ENCODE data around the gene NETO2. TPM values are rescaled to one million over a fixed set of nuclear protein-coding genes. Genes with fewer than 3 reads are reported as not detected.
"Not testable (repeated sequence)": the region's sequence is repeated elsewhere in the genome, so short reads cannot be mapped to it uniquely, and the experiment has no call there.

NETO2 gene
- polyA plus RNA-seq, 1 donor, result 2.6 TPM

DNA sequence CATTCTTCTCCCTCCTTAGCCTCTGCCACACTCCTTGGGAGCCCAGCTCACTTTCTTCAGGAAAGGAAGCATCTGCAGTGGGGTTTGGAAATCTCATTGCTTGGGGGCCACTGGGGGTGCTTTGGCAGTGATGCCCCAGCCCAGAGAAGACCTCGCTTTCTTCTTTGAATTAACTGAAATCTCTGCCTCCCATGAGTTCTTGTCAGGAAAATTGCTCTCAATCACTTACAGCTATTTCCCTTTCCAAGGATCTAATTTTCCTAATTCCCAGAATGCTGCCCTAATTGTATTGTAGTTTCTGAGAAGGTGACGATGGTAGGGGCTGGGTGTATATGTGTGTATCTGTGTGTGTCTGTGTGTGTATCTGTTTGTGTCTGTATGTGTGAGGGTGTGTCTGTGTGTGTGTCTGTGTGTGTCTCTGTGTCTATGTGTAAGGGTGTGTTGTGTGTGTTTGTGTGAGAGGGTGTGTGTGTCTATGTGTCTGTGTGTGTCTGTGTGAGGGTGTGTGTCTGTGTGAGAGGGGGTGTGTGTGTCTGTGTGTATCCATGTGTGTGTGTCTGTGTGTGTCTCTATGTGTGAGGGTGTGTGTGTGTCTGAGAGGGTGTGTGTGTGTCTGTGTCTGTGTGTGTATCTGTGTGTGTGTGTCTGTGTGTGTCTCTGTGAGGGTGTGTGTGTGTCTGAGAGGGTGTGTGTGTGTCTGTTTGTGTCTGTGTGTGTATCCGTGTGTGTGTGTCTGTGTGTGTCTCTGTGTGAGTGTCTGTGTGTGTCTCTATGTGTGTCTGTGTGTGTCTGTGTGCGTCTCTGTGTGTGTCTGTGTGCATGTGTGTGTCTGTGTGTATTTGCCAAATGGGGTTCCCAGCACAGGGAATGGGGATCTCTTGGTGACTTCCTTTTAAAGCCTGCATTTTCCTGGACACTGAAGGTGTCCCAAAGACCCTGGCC lies 86.8 kb downstream of the NETO2 start:
- Histone ChIP-seq H3K9me3 (ENCODE audit: control insufficient read depth, low read depth, low read length) (no peaks in the 10 kb centered on the region), H3K4me1 (ENCODE audit: control insufficient read depth, insufficient read depth, low read length) (no peaks in the 10 kb centered on the region), H3K27me3 (ENCODE audit: control insufficient read depth, insufficient read depth, low read length) (no peaks in the 10 kb centered on the region), H3K27ac (ENCODE audit: low read length) (no peak overlapping the region), H3K4me3 (ENCODE audit: low read length) (no peak overlapping the region), H3K36me3 (ENCODE audit: control insufficient read depth, insufficient read depth, low read length) (no peaks in the 10 kb centered on the region)
- no peak for DNase-seq
- no CpG with 5 or more reads among the region's 4 CpGs for WGBS (ENCODE audit: insufficient coverage, low lambda C conversion rate)

DNA sequence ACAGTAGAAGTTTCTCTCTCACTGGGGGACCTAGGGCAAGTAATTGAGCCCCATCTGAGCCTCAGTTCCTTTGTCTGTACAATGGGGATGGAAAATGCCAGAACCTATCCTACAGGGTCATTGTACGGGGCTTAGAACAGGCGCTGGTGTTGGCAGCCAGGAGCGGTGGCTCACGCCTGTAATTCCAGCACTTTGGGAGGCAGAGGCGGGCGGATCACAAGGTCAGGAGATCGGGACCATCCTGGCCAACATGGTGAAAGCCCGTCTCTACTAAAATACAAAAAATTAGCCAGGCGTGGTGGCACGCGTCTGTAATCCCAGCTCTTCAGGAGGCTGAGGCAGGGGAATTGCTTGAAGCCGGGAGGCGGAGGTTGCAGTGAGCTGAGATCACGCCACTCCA lies 87.7 kb downstream of the NETO2 start:
- H3K27me3 ChIP-seq (ENCODE audit: control insufficient read depth, insufficient read depth, low read length); H3K36me3 ChIP-seq (ENCODE audit: control insufficient read depth, insufficient read depth, low read length); H3K4me1 ChIP-seq (ENCODE audit: control insufficient read depth, insufficient read depth, low read length); H3K4me3 ChIP-seq (ENCODE audit: low read length); DNase-seq; H3K9me3 ChIP-seq (ENCODE audit: control insufficient read depth, low read depth, low read length); H3K27ac ChIP-seq (ENCODE audit: low read length): not testable (repeated sequence)
- no CpG with 5 or more reads among the region's 14 CpGs for WGBS (ENCODE audit: insufficient coverage, low lambda C conversion rate)

DNA sequence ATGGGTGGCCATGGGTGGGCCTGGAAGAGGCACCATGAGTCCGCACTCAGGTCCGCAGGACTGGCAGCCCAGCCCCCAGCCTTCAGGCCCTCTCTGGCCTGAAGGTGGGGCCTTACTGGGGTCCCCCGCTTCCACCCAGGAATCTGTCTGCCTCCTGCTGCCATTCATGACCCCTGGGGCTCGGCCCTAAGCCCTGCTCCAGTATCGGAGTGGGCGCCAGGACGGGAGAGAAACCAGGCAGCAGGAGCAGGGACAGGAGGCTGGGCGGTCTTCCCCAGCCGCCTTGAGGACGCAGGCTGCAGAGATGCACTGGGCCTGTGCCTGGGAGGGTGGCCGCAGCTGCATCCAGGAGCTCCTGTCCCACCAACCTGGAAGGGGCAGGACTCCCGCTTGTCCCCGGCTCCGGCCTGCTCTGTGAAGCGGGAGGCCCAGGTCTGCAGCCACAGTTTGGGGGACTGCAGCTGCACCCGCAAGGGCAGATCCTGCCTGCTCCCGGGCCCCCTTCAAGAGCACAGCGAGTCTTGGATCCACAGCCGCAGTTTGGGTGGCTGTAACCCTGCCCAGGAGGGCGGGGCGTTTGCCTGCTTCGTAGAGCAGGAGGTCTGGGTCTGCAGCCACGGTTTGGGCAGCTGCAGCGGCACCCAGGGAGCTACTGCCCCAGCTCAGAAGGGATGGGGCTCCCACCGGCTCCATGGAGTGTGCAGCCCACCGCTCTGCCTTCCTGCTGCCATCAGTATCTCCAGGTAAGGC lies 88.4 kb downstream of the NETO2 start:
- H3K9me3 ChIP-seq (ENCODE audit: control insufficient read depth, low read depth, low read length), result no peaks in the 10 kb centered on the region
- no CpG with 5 or more reads among the region's 26 CpGs for WGBS (ENCODE audit: insufficient coverage, low lambda C conversion rate)
- no peak overlapping the region for H3K27ac ChIP-seq (ENCODE audit: low read length)

DNA sequence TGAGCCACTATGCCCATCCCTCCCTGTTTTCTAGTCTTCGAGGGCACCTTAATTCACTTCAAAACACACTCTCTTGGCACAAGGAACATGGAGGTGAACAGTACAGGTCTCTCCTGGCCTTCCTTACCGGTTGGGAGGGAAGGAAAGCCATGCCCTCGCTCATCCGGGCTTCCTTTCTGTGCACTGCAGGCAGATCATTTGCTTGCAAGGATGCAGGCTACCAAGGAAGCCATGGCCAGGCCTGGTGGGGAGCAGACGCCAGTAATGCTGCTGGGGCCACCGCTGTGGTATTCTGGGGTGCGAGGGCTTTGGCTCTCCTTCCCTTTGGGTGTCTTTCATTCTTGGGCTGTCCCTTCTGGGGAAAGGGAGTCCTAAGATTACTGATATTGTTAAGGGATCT lies 89.4 kb downstream of the NETO2 start:
- Histone ChIP-seq H3K36me3 (ENCODE audit: control insufficient read depth, insufficient read depth, low read length) (no peaks in the 10 kb centered on the region), H3K4me1 (ENCODE audit: control insufficient read depth, insufficient read depth, low read length) (no peaks in the 10 kb centered on the region), H3K27me3 (ENCODE audit: control insufficient read depth, insufficient read depth, low read length) (no peaks in the 10 kb centered on the region), H3K4me3 (ENCODE audit: low read length) (no peak overlapping the region), H3K9me3 (ENCODE audit: control insufficient read depth, low read depth, low read length) (no peaks in the 10 kb centered on the region), H3K27ac (ENCODE audit: low read length) (no peak overlapping the region)
- WGBS (ENCODE audit: insufficient coverage, low lambda C conversion rate), result no CpG with 5 or more reads among the region's 7 CpGs
- DNase-seq, result no peak

More for the DNA sequence above, 88.4 kb downstream of the NETO2 start:
- no peaks in the 10 kb centered on the region for H3K4me1 ChIP-seq (ENCODE audit: control insufficient read depth, insufficient read depth, low read length)
- no peaks in the 10 kb centered on the region for H3K27me3 ChIP-seq (ENCODE audit: control insufficient read depth, insufficient read depth, low read length)
- no peak overlapping the region for H3K4me3 ChIP-seq (ENCODE audit: low read length)
- DNase-seq, result no peak
- no peaks in the 10 kb centered on the region for H3K36me3 ChIP-seq (ENCODE audit: control insufficient read depth, insufficient read depth, low read length)

DNA sequence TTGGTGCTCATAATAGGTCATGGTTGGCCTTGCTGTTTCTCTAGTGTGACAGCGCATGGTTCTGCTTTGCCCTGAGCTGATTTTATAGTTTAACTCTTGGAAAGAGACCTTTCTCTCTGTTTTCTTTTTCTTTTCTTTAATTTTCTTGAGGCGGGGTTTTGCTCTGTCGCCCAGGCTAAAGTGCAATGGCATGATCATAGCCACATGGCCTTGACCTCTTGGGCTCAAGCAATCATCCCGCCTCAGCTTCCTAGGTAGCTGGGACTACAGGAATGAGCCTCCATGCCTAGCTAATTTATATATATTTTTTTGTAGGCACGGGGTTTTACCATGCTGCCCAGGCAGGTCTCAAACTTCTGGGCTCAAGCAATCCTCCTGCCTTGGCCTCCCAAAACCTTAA lies 89.8 kb downstream of the NETO2 start:
- Histone ChIP-seq H3K9me3 (ENCODE audit: control insufficient read depth, low read depth, low read length) (no peaks in the 10 kb centered on the region), H3K4me3 (ENCODE audit: low read length) (no peak overlapping the region), H3K27me3 (ENCODE audit: control insufficient read depth, insufficient read depth, low read length) (no peaks in the 10 kb centered on the region), H3K36me3 (ENCODE audit: control insufficient read depth, insufficient read depth, low read length) (no peaks in the 10 kb centered on the region), H3K27ac (ENCODE audit: low read length) (no peak overlapping the region), H3K4me1 (ENCODE audit: control insufficient read depth, insufficient read depth, low read length) (no peaks in the 10 kb centered on the region)
- no peak for DNase-seq
- WGBS (ENCODE audit: insufficient coverage, low lambda C conversion rate), result no CpG with 5 or more reads among the region's 5 CpGs

DNA sequence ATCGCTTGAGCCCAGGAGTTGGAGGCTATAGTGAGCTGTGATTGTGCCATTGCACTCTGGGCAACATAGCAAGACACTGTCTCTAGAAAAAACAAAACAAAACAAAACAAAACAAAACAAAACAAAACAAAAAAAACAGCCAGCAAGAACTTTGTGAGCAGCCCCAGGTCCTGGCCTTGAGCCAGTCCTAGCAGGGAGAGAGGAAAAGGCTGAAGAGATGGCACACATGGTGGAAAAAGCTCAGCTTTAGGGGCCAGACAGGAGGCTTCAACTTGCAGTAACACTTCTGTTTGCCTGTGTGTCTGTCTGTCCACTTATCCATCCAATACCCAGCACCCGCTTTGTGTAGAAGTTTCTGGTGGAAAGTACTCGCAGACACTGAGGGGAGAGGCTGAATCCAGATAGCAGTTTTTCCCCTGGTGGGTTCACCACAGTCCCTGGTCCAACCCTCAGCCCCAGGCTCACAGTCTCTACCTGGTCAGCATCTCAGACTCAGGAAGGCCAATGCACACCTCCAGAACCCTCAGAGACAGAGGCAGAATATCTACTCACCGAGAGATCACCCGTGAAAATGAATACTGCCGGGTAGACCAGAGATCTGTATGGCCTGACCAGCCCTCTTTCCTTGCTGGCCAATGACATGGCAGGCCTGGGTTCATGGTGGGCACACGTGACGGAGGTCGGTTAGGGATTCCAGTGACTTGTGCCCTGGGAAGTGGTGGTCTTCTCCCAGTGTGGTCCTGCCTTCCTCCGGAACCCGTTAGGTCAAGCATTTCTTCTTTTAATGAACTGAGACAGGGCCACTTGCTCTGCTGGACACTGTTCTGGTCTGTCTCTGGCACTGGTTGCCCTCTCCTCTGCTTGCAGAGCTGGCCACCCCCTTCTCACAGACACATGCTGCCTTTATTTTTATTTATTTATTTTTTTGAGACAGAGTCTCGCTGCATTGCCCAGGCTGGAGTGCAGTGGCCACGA lies 90.8 kb downstream of the NETO2 start:
- no peak for DNase-seq
- WGBS (ENCODE audit: insufficient coverage, low lambda C conversion rate), result 60% methylated on average over 1 of the region's 13 CpGs
- no peaks in the 10 kb centered on the region for H3K9me3 ChIP-seq (ENCODE audit: control insufficient read depth, low read depth, low read length)
- H3K4me1 ChIP-seq (ENCODE audit: control insufficient read depth, insufficient read depth, low read length), result no peaks in the 10 kb centered on the region
- H3K4me3 ChIP-seq (ENCODE audit: low read length), result no peak overlapping the region
- no peak overlapping the region for H3K27ac ChIP-seq (ENCODE audit: low read length)
- H3K27me3 ChIP-seq (ENCODE audit: control insufficient read depth, insufficient read depth, low read length), result no peaks in the 10 kb centered on the region
- H3K36me3 ChIP-seq (ENCODE audit: control insufficient read depth, insufficient read depth, low read length), result no peaks in the 10 kb centered on the region

DNA sequence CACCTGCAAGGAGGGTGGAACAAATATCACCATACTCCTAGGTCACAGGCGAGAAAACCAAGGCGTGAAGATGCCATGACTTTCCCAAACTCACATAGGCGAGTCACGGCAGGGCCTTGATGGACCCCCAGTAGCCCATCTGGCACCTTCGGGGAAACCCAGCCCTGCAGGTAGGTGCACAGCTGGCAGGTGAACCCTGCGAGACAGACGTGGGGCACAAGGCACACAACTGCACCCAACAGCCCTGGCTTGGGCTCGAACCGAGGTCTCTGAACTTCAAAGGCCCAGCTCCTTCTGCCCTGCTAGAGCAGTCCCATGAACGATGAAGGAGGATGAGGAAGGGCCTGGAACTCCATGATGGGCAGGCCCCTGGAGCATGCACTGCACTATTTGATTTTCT lies 92.7 kb downstream of the NETO2 start:
- Histone ChIP-seq H3K4me1 (ENCODE audit: control insufficient read depth, insufficient read depth, low read length) (no peaks in the 10 kb centered on the region), H3K36me3 (ENCODE audit: control insufficient read depth, insufficient read depth, low read length) (no peaks in the 10 kb centered on the region), H3K27me3 (ENCODE audit: control insufficient read depth, insufficient read depth, low read length) (no peaks in the 10 kb centered on the region), H3K27ac (ENCODE audit: low read length) (no peak overlapping the region), H3K9me3 (ENCODE audit: control insufficient read depth, low read depth, low read length) (no peaks in the 10 kb centered on the region), H3K4me3 (ENCODE audit: low read length) (no peak overlapping the region)
- WGBS (ENCODE audit: insufficient coverage, low lambda C conversion rate), result no CpG with 5 or more reads among the region's 10 CpGs
- no peak for DNase-seq

DNA sequence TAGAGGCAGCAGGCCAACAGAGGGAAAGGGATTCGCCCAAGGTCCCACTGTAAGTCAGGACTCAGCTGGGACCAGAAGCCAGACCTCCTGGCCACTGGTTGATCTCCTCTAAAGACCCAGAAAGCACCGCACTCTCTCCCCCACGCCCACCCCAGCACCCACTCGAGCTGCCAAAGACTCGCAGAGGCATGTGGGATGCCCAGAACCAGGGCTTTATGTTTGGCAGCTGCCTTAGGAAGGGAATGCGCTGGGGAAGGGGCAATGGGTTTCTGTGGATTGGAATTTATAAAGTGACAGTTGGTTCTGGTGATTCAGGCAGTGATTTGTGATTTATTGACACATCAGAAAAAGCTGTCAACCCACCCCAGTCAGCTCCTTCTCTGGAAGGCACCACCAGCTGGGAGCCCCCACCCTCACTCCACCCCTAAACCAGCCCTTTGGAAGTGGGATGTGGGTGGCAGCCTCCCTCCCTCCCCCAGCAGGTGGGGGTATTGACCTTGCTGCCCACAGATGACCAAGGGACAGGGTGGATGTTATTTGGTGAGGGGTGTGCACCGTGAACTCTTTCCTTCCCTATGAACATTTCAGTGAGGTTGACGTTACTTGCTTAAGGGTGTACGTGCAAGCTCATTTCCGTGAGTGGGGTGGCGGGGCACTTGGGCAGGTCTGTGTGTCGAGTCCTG lies 93.7 kb downstream of the NETO2 start:
- no peaks in the 10 kb centered on the region for H3K27me3 ChIP-seq (ENCODE audit: control insufficient read depth, insufficient read depth, low read length)
- H3K36me3 ChIP-seq (ENCODE audit: control insufficient read depth, insufficient read depth, low read length), result no peaks in the 10 kb centered on the region
- no peaks in the 10 kb centered on the region for H3K4me1 ChIP-seq (ENCODE audit: control insufficient read depth, insufficient read depth, low read length)
- no peak overlapping the region for H3K4me3 ChIP-seq (ENCODE audit: low read length)
- WGBS (ENCODE audit: insufficient coverage, low lambda C conversion rate), result no CpG with 5 or more reads among the region's 12 CpGs
- no peak for DNase-seq
- H3K9me3 ChIP-seq (ENCODE audit: control insufficient read depth, low read depth, low read length), result no peaks in the 10 kb centered on the region
- no peak overlapping the region for H3K27ac ChIP-seq (ENCODE audit: low read length)

DNA sequence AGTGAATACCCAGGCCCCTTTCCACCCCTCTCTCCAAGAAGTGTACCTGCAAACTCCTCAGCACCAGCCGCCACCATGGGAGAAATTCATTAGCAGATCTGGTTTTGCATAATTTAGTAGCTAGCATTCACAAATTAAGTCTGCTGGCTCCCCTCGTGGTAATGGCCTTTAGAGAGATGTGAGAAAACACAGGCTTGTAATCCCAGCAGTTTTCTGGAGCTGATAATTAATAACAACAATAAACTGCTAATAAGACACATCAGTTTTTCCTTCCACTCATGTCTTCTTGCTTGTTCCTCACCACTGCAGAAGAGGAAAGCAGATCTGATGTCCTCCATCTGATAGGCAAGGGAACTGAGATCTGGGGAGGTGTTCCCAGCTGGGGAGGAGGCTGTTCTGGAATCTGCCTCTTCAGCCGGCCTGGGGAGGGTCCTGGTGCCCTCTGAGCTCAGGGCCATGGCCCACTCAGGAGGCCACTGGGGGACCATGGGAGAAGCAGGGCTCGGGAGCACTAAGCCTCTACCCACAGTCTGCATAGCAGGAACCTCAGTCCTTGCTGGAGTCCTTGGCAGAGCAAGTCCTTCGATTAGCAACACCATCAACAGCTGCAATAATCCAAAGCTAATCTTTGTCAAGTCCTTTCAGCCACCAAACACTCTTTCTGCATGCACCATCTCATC lies 96.1 kb downstream of the NETO2 start:
- H3K9me3 ChIP-seq (ENCODE audit: control insufficient read depth, low read depth, low read length), result no peaks in the 10 kb centered on the region
- H3K27me3 ChIP-seq (ENCODE audit: control insufficient read depth, insufficient read depth, low read length), result no peaks in the 10 kb centered on the region

More for the DNA sequence above, 96.1 kb downstream of the NETO2 start:
- no peaks in the 10 kb centered on the region for H3K36me3 ChIP-seq (ENCODE audit: control insufficient read depth, insufficient read depth, low read length)
- H3K4me3 ChIP-seq (ENCODE audit: low read length), result no peak overlapping the region
- DNase-seq, result no peak
- 86% methylated on average over 2 of the region's 5 CpGs for WGBS (ENCODE audit: insufficient coverage, low lambda C conversion rate)
- no peak overlapping the region for H3K27ac ChIP-seq (ENCODE audit: low read length)
- H3K4me1 ChIP-seq (ENCODE audit: control insufficient read depth, insufficient read depth, low read length), result no peaks in the 10 kb centered on the region

Measured in large intestine (tissue), 3 donors.